Measurements from ENCODE around the gene AOX1.

- TF ChIP-seq HCFC1 (IDR thresholded peaks at IDR 0.05; ENCODE audit: low read length) (no peak), CTCF (IDR thresholded peaks at IDR 0.05 in 2 of 3, conservative IDR thresholded peaks at IDR 0.05 in 1 of 3; ENCODE audit: control insufficient read depth in 2 of 3, extremely low read depth in 1 of 3, insufficient read depth in 1 of 3, low read depth in 3 of 3, low read length in 3 of 3) (no peak), HDAC6 (IDR thresholded peaks at IDR 0.05; ENCODE audit: unreplicated experiment) (no peak), MXI1 (IDR thresholded peaks at IDR 0.05; ENCODE audit: low read depth, low read length) (no peak), TAF1 (IDR thresholded peaks at IDR 0.05; ENCODE audit: borderline replicate concordance, low read depth, low read length) (no peak), FOS (IDR thresholded peaks at IDR 0.05; ENCODE audit: borderline replicate concordance, extremely low read depth, insufficient read length) (no peak), SKIL (IDR thresholded peaks at IDR 0.05; ENCODE audit: low read depth, poor library complexity, severe bottlenecking) (no peak), ESRRA (IDR thresholded peaks at IDR 0.05; ENCODE audit: low read length) (no peak), POLR2AphosphoS5 (IDR thresholded peaks at IDR 0.05; ENCODE audit: low read length) (no peak), TCF12 (IDR thresholded peaks at IDR 0.05; ENCODE audit: low read depth, low read length) (no peak)
- TF ChIP-seq, protein P1, sequence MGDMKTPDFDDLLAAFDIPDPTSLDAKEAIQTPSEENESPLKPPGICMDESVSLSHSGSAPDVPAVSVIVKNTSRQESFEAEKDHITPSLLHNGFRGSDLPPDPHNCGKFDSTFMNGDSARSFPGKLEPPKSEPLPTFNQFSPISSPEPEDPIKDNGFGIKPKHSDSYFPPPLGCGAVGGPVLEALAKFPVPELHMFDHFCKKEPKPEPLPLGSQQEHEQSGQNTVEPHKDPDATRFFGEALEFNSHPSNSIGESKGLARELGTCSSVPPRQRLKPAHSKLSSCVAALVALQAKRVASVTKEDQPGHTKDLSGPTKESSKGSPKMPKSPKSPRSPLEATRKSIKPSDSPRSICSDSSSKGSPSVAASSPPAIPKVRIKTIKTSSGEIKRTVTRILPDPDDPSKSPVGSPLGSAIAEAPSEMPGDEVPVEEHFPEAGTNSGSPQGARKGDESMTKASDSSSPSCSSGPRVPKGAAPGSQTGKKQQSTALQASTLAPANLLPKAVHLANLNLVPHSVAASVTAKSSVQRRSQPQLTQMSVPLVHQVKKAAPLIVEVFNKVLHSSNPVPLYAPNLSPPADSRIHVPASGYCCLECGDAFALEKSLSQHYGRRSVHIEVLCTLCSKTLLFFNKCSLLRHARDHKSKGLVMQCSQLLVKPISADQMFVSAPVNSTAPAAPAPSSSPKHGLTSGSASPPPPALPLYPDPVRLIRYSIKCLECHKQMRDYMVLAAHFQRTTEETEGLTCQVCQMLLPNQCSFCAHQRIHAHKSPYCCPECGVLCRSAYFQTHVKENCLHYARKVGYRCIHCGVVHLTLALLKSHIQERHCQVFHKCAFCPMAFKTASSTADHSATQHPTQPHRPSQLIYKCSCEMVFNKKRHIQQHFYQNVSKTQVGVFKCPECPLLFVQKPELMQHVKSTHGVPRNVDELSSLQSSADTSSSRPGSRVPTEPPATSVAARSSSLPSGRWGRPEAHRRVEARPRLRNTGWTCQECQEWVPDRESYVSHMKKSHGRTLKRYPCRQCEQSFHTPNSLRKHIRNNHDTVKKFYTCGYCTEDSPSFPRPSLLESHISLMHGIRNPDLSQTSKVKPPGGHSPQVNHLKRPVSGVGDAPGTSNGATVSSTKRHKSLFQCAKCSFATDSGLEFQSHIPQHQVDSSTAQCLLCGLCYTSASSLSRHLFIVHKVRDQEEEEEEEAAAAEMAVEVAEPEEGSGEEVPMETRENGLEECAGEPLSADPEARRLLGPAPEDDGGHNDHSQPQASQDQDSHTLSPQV (IDR thresholded peaks at IDR 0.05): no peak
Measured at GRCh38 chr2:200538139-200538538, 47.7 kb upstream of the AOX1 start.

Data from GM12878 (cell line).